T-helper 1 cell (primary cell): ENCODE results near the gene LATS2.

ENCODE experiments used
- DNase-seq, 5 donors: peaks; one replicate each; pipeline ENCODE4 v3.0.0-alpha.2; 2012 to 2020
- total RNA-seq, 4 donors: gene quantifications; one replicate each; lab custom pipeline; 2026; lab: John Stamatoyannopoulos, UW

The LATS2 gene
- 2.0 to 12.1 (median 7.0) reads per million in 4 donors for total RNA-seq

GRCh38 chr13:21061029-21061763, at the start of gene LATS2:
TSS of gene LATS2 (minus strand) at chr13:21061586. CDS start at chr13:21046026, 15,560 bp downstream.
- DNase-seq = peak in 4 of 5 donors; percentile 37 to 66 (median 46)

DNA sequence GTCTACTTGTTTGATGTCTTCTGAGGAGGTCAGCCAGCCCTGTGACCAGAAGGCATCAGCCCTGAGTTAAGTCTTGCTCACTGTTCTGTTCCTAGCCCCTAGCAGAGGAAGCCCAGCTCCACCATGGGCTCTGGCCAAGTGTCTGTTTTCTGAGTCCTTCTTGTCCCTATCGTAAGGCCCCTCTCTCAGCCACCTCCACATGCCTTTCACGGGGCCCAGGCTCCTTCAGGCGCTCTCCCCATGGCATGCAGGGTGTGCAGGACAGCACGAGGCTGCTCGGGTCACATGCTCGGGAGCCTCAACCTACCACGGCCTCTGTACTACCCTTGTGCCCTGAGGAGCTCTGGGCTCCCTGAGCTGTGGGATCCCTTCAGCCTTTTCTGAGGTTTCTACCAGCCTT, 47.8 kb upstream of the LATS2 start:
- DNase-seq = no peak

- no peak for DNase-seq
Observed at GRCh38 chr13:21106089-21106488, 44.7 kb upstream of the LATS2 start.

DNA sequence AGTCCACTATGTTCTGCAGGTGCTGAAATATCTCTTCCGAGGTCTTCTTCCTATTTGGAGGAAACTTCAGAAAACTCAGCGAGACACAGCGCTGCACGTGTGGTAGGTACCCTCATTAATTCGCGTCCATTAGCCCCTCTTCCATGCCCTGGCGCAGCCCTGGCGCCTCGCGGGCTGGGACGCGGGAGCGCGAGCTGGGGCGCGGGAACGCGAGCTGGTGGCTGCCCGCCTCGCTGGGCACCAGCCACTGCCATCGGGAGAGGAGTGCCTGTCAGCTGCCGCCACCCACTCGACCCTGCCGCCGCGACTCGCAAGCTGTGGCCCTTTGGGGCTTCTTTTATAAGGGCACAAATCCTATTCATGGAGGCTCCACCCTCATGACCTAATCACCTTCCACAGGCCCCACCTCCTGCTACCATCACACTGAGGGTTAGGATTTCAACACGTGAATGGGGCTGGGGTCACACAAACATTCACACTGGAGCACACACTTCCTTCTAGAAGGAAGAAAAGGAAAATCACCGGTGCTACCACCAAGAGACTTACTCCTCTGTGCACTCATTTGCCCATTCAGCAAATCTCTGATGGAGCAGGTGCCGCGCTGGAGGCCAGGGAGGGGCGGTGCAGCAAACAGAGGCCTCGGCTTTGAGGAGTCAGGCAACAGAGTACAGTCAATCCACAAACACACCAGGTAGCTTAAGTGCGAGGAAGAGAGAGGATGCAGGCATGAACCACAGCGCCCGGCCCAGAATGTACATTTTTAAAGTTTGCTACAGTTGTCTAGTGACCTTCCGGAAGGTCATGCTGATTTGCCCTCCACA, 43.0 kb upstream of the LATS2 start:
- no peak for DNase-seq

- no peak for DNase-seq
Observed at GRCh38 chr13:21101865-21102576, 40.6 kb upstream of the LATS2 start.

- DNase-seq = no peak
Observed at GRCh38 chr13:21100994-21101757, 39.8 kb upstream of the LATS2 start.

GRCh38 chr13:21100211-21100610, 38.8 kb upstream of the LATS2 start:
- no peak for DNase-seq

GRCh38 chr13:21095311-21095710, 33.9 kb upstream of the LATS2 start:
- no peak for DNase-seq

DNA sequence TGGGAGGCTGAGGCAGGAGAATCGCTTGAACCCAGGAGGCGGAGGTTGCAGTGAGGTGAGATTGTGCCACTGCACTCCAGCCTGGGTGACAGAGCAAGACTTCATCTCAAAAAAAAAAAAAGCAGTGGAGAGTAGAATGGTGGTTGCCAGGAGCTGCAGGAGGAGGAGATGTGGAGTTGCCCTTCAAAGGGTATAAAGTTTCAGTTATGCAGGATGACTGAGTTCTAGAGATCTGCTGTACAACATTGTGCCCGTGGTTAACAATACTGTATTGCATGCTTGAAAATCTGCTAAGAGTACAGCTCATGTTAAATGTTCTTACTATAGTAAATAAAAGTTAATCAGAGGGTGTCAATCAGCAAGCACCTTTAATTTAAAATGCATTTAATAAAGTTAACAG, 28.4 kb upstream of the LATS2 start:
- DNase-seq = peak in 1 of 5 donors; percentile 38

GRCh38 chr13:21088534-21088933, 27.1 kb upstream of the LATS2 start:
- no peak for DNase-seq

DNA sequence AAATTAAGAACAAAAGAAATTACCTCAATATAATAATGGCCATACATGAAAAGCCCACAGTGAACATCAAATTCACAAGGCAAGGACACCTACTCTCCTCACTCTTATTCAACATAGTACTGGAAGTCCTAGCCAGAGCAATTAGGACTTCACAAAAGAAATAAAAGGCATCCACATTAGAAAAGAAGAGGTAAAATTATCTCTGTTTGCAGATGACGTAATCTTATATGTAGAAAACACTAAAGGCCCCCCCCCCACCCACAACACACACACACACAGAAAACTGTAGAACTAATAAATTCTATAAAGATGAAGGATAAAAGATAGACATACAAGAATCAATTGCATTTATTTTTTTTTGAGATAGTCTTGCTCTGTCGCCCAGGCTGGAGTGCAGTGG, 25.5 kb upstream of the LATS2 start:
- no peak for DNase-seq

DNA sequence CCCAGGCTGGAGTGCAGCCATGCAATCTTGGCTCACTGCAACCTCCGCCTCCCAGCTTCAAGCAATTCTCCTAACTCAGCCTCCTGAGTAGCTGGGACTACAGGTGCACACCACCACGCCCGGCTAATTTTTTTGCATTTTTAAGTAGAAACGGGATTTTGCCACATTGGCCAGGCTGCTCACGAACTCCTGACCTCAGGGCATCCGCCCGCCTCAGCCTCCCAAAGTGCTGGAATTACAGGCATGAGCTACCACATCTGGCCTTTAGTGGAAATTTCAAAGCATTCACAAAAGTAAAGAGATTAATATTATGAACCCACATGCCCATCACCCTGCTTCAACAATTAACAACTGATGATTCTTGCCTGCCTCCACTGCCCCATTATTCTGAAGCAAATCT, 20.5 kb upstream of the LATS2 start:
- DNase-seq = no peak

DNA sequence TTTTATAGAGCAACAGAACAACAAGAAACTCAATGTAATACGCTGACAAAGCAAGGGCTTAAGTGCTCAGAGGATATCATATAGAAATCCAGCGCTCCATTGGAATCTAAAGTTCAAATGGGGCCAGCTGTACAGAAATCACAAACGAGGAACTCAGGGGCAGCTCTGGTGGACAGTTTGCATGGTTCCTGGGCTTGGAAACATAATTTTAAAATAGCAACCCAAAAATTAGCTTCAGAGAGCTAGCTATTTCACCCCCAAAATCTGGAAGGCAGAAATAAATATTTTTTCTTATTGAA, 19.2 kb upstream of the LATS2 start:
- no peak for DNase-seq

- no peak for DNase-seq
Observed at GRCh38 chr13:21079761-21080592, 18.6 kb upstream of the LATS2 start.

- DNase-seq = no peak
Observed at GRCh38 chr13:21079221-21079620, 17.8 kb upstream of the LATS2 start.

- no peak for DNase-seq
Observed at GRCh38 chr13:21078501-21078900, 17.1 kb upstream of the LATS2 start.

DNA sequence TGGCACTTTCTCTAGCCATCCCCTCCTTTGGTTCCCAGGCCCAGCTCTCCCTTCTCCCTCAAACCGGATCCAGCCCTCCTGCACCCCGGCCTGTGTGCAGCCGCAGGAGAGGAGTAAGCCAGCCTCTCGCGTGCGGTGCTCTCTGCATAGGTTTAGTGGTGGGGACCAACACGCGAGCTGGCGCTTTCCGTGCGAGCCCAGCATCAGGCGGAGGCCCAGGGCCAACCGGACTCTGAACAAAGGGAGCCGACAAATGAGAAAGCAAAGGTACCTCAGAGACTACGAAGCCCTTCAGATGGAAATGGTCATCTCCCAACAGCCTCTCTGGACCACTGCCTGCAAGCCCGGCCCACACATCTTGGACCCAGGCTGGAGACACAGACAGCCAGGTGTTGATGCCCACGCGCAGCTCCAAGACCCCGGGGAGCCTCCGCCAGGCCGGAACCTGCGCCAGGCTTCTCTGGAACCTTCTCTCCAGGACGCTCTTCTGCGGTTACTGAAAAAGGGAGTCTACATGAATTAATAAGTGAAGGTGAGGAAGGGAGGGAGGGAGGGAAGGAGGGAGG, 16.5 kb upstream of the LATS2 start:
- no peak for DNase-seq

DNA sequence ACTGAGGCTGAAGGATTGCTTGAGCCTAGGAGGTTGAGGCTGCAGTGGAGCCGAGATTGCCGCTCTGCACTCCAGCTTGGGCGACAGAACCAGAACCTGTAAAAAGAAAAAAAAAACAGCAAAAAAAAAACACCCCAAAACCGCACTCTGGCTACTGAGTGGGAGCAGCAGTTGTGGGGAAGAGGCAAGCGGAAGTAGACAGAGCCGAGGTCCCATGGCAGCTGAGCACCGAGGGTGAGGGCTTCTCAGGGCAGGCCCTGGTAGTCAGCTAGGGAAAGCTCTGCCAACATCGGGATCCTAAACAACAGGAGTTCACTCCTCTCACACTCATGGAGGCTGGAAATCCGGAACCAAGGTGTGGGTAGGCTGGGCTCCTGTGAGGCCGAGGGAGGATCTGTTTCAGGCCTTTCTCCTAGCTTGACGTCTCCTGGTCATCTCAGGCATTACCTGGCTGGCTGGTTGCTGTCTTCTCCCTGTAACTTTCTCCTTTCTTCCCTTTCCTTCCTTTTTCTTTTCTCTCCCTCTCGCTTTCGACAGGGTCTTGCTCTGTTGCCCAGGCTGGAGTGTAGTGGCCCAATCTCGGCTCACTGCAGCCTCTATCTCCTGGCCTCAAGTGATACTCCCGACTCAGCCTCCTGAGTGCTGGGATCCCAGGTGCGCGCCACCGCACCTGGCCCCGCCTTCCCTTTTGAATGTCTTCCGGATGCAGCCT, 15.8 kb upstream of the LATS2 start:
- no peak for DNase-seq

DNA sequence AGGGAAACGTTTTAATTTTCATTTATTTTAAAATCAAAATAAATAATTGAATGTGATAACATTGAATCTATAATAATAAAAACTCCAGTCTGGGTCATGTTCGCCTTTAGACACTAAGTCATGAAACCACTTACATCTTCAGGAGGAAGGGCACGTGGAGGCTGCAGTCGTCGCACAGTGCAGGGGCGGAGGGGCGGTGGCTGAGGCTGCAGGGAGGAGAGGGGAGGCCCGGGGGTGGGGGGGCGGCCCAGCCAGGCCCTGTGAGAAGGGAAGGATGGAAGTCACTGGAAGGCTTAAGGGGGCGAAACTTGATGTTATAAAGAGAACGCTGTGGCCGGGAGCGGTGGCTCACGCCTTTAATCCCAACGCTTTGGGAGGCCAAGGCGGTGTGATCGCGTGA, 14.9 kb upstream of the LATS2 start:
- DNase-seq = no peak

- peak in 1 of 5 donors; percentile 28 for DNase-seq
Observed at GRCh38 chr13:21075379-21076249, 14.2 kb upstream of the LATS2 start.
